Sigmoid colon (tissue), 4 donors: ENCODE data around the gene C2CD5.

Experiments
- EP300 ChIP-seq, 4 donors: sonication (generic); formaldehyde crosslinking; IDR thresholded peaks; one replicate each; pipeline ENCODE4 v1.6.1; 2017; ENCODE audit warnings: antibody characterized with exemption in 4 of 4
- POLR2A ChIP-seq, 2 donors: fragments of 450-650 bp; IDR thresholded peaks; one replicate each; pipeline ENCODE4 v1.6.1; 2016; ENCODE audit warnings: antibody characterized with exemption in 2 of 2, mild to moderate bottlenecking in 2 of 2, moderate library complexity in 2 of 2
- POLR2AphosphoS5 ChIP-seq, 4 donors: sonication (generic); formaldehyde crosslinking; IDR thresholded peaks; one replicate each; pipeline ENCODE4 v1.6.1; 2017; ENCODE audit warnings: antibody characterized with exemption in 4 of 4
- TF ChIP-seq, protein P1 (sequence below), 4 experiments: fragments of 450-650 bp in 3 of 4; fragments of 200-600 bp in 1 of 4; IDR thresholded peaks; one replicate each; pipeline ENCODE4 v1.5.1; 2016 to 2019; ENCODE audit warnings: antibody characterized with exemption in 4 of 4, mild to moderate bottlenecking in 3 of 4, moderate library complexity in 2 of 4

DNA sequence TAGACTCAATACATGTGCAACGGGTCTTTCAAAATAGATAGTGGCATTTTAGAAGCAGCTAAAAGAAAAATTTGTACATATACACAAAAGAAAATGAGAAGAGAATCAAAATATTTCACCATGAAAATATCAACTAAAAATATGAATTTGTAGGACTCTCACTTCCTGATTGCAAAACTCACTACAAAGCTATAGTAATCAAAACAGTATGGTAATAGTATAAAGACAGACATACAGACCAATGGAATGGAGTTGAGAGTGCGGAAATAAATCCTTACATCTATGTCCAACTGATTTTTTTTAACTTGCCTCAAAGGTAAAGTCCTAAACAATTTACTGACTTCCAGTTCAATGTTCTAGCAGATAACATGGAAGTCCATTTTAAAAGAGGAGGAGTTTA, 13.1 kb downstream of the C2CD5 start:
- TF ChIP-seq, protein P1, sequence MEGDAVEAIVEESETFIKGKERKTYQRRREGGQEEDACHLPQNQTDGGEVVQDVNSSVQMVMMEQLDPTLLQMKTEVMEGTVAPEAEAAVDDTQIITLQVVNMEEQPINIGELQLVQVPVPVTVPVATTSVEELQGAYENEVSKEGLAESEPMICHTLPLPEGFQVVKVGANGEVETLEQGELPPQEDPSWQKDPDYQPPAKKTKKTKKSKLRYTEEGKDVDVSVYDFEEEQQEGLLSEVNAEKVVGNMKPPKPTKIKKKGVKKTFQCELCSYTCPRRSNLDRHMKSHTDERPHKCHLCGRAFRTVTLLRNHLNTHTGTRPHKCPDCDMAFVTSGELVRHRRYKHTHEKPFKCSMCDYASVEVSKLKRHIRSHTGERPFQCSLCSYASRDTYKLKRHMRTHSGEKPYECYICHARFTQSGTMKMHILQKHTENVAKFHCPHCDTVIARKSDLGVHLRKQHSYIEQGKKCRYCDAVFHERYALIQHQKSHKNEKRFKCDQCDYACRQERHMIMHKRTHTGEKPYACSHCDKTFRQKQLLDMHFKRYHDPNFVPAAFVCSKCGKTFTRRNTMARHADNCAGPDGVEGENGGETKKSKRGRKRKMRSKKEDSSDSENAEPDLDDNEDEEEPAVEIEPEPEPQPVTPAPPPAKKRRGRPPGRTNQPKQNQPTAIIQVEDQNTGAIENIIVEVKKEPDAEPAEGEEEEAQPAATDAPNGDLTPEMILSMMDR (IDR thresholded peaks at IDR 0.05) = no peak
- TF ChIP-seq POLR2AphosphoS5 (IDR thresholded peaks at IDR 0.05) (no peak), POLR2A (IDR thresholded peaks at IDR 0.05) (no peak), EP300 (IDR thresholded peaks at IDR 0.05) (no peak)
